GM19395 (cell line): Measurements from ENCODE around the gene FGF3.

Experiments
- ATAC-seq: cut with Tn5 transposase; IDR thresholded peaks from one replicate; pipeline ENCODE4 v1.9.1; 2021; ENCODE audit warnings: mild to moderate bottlenecking, moderate library complexity; ENCODE audit not compliant: unreplicated experiment

The FGF3 gene

GRCh38 chr11:69818603-69819441, at the start of gene FGF3:
Gene FGF3, minus strand, starts transcription at chr11:69819416. Its CDS starts 483 bp downstream, at chr11:69818933.
- ATAC-seq, result no peak

- no peak for ATAC-seq
These were observed 49.7 kb upstream of the FGF3 start for GRCh38 chr11:69868871-69869270.

- ATAC-seq, result no peak
These were observed 49.0 kb upstream of the FGF3 start for GRCh38 chr11:69868006-69868810.

GRCh38 chr11:69867076-69868005, 48.1 kb upstream of the FGF3 start:
- ATAC-seq, result no peak

GRCh38 chr11:69866648-69867047, 47.4 kb upstream of the FGF3 start:
- no peak for ATAC-seq

- ATAC-seq, result no peak
These were observed 46.5 kb upstream of the FGF3 start for GRCh38 chr11:69865707-69866106.

GRCh38 chr11:69864686-69865661, 45.8 kb upstream of the FGF3 start:
- ATAC-seq, result no peak

GRCh38 chr11:69863544-69864200, 44.5 kb upstream of the FGF3 start:
- no peak for ATAC-seq

GRCh38 chr11:69862797-69863543, 43.8 kb upstream of the FGF3 start:
- ATAC-seq, result no peak

GRCh38 chr11:69862331-69862771, 43.1 kb upstream of the FGF3 start:
- no peak for ATAC-seq

- no peak for ATAC-seq
These were observed 42.7 kb upstream of the FGF3 start for GRCh38 chr11:69861901-69862300.

- ATAC-seq, result no peak
These were observed 41.7 kb upstream of the FGF3 start for GRCh38 chr11:69860796-69861445.

- ATAC-seq, result no peak
These were observed 41.0 kb upstream of the FGF3 start for GRCh38 chr11:69860244-69860643.

GRCh38 chr11:69859275-69859934, 40.2 kb upstream of the FGF3 start:
- ATAC-seq, result no peak

- ATAC-seq, result no peak
These were observed 36.2 kb upstream of the FGF3 start for GRCh38 chr11:69855421-69855820.

GRCh38 chr11:69854713-69855112, 35.5 kb upstream of the FGF3 start:
- ATAC-seq, result no peak

- no peak for ATAC-seq
These were observed 32.8 kb upstream of the FGF3 start for GRCh38 chr11:69852056-69852455.
